Skin epidermis (tissue), 12 donors: ENCODE data around the gene TULP1.

Experiments used
- H3K27ac ChIP-seq, 21 experiments: fragments of 200-600 bp; sonication (generic) in 11 of 21; one replicate each; pipeline ENCODE4 v1.5.0; 2020; ENCODE audit warnings: mild to moderate bottlenecking in 3 of 21, inconsistent platforms in 2 of 21, moderate library complexity in 2 of 21
- H3K4me3 ChIP-seq, 7 experiments: fragments of 200-600 bp; sonication (generic) in 2 of 7; one replicate each; pipeline ENCODE4 v1.5.0; 2020; ENCODE audit warnings: inconsistent platforms in 2 of 7, mild to moderate bottlenecking in 2 of 7, moderate library complexity in 1 of 7

TULP1 gene

DNA sequence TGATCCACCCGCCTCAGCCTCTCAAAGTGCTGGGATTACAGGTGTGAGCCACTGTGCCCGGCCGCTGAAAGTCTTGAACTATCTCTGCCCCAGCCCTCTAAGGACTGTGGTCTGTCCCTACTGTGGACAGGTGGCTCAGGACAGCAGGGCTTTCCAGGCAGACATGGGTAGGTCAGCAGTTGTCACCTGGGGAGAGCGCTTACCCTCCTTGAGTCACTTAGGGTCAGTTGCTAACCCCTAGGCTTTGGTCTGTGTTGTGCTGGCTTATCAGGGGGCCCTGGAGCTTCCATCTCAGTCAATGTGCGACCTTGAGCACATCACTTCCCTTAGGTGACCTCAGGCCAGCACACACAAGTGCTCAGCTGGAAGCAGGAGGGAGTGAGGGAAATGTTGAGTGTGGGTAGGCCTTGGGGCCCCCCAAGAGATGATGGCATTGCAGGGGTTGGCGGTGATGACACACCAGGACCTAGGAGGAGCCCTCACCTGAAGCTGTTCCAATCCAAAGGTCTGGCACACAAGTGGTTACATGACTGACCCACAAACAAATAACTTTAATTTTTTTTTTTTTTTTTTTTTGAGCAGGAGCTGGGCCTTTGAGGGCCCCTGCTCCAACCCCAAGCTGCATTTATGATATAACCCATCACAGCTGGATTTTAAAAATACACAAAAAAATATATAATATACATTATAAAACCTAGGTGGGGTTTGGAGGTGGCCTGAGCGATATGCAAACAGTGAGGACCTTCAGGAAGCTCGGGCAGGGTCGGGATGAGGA lies 39.4 kb downstream of the TULP1 start:
- Histone ChIP-seq H3K4me3 (no peak overlapping the region), H3K27ac (peak overlapping the region in 1 of 21 experiments; percentile 6)

GRCh38 chr6:35471836-35472345 lies 40.8 kb downstream of the TULP1 start:
- peak overlapping the region in 5 of 21 experiments; percentile 14 to 47 (median 45) for H3K27ac ChIP-seq
- H3K4me3 ChIP-seq, result no peak overlapping the region

GRCh38 chr6:35470663-35471120 lies 42.0 kb downstream of the TULP1 start:
- Histone ChIP-seq H3K4me3 (peak overlapping the region in 4 of 7 experiments; percentile 57 to 88 (median 82)), H3K27ac (peak overlapping the region in 9 of 21 experiments; percentile 11 to 97 (median 91))

DNA sequence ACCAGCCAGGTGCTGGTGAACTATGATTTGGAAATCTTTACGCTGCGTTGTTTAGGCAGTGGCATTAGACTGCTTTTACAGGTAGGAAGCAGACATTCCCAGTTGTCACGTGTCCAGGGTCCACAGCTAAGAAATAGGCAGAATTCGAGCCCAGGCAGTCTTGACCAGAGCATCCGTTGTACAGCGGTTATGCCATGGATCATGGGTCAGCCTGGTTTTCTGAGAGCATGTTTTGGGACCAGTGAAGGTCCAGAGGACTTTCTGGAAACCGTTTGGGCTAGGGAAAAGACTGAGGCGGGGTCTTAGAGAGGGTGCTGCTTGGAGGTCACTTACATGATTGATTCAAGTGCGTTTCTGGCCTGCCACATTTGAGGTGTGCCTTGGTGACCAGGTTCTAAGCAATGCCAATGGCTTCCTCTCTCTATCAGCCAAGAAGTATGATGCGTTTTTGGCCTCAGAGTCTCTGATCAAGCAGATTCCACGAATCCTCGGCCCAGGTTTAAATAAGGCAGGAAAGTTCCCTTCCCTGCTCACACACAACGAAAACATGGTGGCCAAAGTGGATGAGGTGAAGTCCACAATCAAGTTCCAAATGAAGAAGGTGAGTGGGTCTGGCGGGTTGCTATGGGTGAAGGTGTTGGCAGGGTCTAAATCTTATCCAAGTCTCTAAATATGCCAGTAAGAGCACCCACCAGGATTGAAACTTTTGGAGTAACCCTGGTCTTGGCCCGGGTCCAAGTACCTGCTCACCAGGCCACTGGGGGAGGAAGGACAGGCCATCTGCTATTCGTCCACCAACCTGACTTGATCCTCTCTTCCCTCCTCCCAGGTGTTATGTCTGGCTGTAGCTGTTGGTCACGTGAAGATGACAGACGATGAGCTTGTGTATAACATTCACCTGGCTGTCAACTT lies 42.7 kb downstream of the TULP1 start:
- peak overlapping the region; percentile 57 to 92 (median 85) for H3K4me3 ChIP-seq
- peak overlapping the region in 19 of 21 experiments; percentile 74 to 97 (median 93) for H3K27ac ChIP-seq

DNA sequence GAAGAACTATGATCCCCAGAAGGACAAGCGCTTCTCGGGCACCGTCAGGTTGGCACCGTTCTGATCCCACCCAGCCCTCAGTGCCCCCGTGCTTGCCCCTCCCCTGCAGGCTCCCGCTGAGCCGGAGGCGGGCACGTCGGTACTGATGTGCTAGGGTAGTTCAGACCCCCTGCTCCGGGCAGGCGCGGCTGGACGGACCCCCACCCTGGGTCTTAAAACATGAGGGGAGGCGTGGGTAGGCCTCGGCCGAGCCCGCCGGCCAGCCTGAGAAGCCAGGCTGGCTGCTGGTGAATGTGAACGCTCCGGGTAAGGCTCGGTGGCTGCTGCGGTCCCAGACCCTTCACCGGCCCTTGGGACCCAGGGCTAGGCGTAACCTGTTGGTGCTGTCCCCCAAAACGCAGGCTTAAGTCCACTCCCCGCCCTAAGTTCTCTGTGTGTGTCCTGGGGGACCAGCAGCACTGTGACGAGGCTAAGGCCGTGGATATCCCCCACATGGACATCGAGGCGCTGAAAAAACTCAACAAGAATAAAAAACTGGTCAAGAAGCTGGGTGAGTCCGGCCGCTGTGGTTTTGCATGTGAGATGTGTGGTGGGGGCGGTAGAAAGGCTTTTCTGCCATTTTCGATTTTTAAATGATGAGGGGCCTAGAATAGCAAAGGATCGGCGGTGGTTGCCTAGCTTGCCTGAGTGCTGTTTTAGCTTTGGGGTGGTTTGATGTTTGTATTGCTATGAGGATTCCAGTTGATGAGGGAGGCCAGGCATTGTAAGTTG lies 43.5 kb downstream of the TULP1 start:
- peak overlapping the region; percentile 66 to 97 (median 92) for H3K27ac ChIP-seq
- H3K4me3 ChIP-seq, result peak overlapping the region; percentile 57 to 92 (median 85)

DNA sequence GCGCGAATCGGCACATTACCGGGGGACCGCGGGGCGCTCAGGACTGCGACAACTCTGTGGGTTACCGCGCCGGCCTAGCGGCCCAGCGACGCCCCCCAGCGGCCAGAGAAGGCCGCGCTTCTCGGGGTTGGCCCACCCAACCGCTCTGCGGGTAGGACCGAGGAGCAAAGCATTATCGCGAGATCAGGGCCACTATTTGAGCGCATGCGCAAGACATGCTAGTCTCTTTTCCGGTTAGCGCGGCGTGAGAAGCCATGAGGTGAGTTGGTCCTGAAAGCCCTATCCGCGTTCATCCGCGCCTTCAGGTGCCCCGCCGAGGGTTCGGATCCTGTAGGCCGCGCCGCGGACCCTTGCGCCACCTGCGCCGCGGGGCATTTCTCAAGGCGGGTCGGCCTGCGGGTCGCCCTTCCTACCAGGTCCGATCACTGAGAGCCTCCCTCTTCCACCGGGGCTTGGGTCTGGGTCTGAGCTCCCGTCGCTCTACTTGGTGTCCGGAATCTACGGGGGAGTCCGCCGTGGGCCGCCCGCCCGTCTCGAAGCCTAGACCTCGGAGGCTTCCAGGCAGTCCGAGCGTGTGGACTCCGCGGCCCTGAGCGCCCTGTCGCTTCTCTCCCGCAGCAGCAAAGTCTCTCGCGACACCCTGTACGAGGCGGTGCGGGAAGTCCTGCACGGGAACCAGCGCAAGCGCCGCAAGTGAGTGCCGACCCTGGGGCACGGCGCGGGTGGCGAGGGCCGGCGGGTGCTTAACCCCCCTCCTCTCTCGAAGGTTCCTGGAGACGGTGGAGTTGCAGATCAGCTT lies 44.3 kb downstream of the TULP1 start, which contains the start of gene RPL10A:
TSS of gene RPL10A (plus strand) at position 221 of the 799 bp plus-strand sequence. CDS start at position 255, 34 bp downstream.
- Histone ChIP-seq H3K27ac (peak within 1 kb of the TSS; percentile 66 to 97 (median 92)), H3K4me3 (peak within 1 kb of the TSS; percentile 57 to 92 (median 85))

DNA sequence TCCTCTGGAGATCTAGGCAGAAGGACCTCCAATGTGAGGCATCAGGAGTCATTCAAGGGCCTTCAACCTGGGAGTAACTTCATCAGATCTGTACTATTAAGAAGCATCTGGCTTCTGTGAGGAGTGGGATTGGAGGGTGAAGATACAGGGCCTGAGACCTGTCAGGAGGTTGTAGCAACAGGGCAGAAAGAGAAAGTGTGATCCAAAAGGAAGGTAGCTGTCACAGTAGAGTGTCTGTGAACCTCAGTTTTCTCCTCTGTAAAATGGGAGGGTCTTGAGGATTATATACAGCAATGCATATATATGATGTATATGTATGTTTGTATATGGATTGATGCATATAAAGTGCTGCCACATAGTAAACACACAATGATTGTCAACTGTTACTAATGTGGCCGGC lies 47.0 kb downstream of the TULP1 start:
- no peak overlapping the region for H3K4me3 ChIP-seq
- H3K27ac ChIP-seq, result no peak overlapping the region

- Histone ChIP-seq H3K27ac (no peak overlapping the region), H3K4me3 (no peak overlapping the region)
Observed at GRCh38 chr6:35463292-35463691, 49.4 kb downstream of the TULP1 start.

DNA sequence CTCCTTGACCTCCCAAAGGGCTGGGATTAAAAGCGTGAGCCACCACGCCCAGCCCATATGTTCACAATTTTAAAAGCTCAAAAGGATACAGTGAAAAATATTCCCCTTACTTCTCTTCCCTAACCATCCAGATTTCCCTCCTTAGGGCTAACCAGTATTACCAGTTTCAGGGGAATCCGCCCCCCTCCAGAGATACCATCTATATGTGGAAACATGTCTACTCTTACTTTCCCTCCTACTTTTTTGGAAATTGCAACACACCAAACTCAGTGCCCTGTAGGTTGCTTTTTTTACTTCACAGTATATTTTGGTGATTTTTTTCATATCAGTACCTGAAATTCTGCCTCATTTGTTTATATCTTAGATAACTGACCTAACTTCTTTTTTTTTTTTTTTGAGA lies 51.4 kb downstream of the TULP1 start:
- no peak overlapping the region for H3K27ac ChIP-seq
- no peak overlapping the region for H3K4me3 ChIP-seq

DNA sequence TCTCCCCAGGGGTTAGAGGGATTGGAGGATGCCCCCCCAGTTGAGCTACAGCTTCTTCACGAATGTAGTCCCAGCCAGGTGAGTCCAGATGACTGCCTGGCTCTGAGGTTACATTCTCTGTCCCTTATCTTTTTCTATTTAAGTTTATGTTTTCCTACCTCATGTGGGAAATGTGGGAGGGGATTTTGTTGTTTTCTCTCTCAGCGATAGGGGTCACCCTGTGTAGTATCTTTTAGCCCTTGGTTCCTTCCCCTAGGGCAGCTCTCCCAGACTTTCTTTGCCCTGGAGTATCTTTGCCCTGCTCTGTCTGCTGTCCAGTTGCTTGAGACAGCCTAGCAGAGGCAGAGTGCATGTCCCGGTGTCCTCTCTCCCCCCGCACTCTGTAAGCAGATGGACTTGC lies 54.8 kb downstream of the TULP1 start:
- Histone ChIP-seq H3K27ac (no peak overlapping the region), H3K4me3 (no peak overlapping the region)

GRCh38 chr6:35454391-35455110 lies 58.1 kb downstream of the TULP1 start:
- peak overlapping the region in 8 of 21 experiments; percentile 0 to 70 (median 18) for H3K27ac ChIP-seq
- H3K4me3 ChIP-seq, result no peak overlapping the region

DNA sequence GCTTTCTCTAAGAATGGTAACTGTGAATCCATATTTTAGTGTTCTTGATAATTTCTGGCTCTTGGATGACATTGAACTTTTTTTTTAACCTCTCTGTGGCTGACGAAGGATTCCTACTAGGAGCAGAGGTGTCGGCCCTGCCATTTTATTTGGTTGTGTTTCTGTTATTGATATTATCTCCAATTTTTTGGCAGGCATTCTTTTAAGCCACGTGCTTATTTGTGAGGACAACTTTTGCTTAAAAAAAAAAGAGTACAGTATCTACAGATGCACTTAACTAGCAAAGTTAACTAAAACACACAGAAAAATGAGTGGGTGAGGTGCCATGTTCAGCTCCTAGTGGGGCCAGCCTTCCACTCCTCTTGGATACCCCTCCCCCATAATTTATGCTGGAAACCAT lies 59.5 kb downstream of the TULP1 start:
- Histone ChIP-seq H3K4me3 (peak overlapping the region; percentile 46 to 80 (median 64)), H3K27ac (peak overlapping the region in 6 of 21 experiments; percentile 20 to 82 (median 75))

DNA sequence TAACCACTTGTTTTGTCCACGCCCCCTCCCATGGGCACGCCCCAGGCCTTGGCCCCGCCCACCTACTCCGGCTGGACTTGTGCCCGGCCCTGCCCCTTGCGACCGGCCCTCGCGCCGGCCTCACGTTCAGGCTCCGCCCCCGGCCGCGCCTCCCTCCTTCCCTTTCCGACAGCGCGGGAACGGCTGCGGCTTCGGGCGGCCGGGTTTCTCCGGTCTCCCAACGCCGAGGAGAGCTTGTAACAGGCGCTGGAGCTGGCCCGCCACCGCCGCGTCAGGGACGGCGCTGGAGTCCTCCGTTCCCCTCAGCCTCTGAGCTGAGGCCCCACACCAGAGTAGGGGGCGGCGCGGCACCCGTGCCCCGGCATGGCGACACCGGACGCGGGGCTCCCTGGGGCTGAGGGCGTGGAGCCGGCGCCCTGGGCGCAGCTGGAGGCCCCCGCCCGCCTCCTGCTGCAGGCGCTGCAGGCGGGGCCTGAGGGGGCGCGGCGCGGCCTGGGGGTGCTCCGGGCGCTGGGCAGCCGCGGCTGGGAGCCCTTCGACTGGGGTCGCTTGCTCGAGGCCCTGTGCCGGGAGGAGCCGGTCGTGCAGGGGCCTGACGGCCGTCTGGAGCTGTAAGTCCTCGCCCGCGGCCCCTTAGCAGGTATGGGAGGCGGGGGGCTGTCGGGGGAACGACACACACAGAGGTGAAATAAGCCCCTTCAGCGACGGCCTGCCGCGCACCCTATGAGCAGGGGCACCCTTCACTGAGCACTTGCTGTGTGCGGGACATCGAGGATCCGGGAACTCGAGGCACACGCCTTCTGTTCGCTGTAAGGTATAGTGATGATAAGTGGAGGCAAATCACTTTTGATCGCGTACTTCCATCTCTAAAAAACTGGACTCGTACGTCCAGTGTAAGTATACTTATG lies 60.3 kb downstream of the TULP1 start, which contains the start of gene FANCE:
TSS of gene FANCE (plus strand) at position 156 of the 908 bp plus-strand sequence. CDS start at position 364, 208 bp downstream.
- Histone ChIP-seq H3K27ac (peak within 1 kb of the TSS in 19 of 21 experiments; percentile 1 to 85 (median 65)), H3K4me3 (peak within 1 kb of the TSS; percentile 46 to 80 (median 64))

DNA sequence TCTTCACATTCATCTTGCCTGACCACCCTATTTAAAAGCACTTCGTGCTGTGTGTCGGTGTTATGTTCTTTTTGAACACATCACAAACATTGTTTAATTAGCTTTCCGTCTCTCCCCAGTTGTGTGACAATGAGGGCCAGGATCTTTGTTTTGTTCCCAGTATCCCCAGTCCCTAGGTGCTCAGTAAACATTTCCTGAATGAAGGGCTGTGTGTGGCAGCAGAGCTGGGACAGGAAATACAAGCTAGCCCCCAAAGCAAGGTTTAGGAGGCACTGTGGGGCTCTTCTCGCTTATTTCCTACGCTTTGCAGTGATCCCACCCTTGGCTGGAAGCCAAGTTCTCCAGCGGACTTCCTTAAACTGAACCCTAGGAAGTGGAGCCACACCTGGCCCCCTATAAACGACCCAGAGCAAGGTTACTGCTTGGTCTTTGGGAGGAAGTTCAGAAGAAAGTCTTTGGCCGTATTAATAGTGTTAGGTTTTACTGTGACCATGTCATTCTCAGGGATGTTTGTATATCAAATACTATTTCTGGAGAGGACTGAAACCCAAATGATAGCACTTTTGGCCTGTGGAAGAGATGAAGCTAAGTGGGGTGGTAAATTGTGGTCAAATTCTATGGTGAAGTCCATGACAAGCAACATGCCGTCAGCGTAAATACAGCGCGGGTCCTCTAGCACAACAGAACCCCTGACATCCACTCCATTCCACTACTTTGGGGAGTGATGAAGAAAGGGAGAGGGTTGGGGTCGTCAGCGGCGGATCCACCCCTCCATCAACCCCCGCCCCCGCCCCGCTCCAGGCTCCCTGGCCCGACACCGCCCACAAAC lies 61.1 kb downstream of the TULP1 start:
- H3K4me3 ChIP-seq, result peak overlapping the region; percentile 46 to 80 (median 64)
- H3K27ac ChIP-seq, result peak overlapping the region in 13 of 21 experiments; percentile 1 to 82 (median 45)

DNA sequence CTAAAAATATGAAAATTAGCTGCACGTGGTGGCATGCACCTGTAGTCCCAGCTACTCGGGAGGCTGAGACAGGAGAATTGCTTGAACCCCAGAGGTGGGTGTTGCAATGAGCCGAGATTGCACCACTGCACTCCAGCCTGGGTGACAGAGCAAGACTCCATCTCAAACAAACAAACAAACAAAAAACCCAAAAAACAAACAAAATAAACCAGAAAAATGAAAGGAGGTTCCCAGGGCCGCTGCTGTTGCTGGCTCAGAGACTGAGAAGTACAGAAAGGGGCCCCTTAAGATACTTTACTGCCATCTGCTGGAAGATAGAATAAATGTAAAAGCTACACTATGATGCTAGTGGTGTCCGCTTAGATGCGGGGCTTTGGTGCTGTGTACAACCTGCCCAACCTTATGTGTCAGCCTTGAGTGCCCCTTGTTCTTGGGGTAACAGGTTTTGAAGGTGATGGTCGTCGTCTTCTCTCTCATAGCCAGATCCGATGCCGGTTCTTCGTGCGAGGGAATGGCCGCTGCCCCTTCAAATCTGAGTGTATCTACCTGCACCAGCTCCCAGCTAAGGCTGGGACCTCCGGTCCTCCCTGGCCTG lies 63.3 kb downstream of the TULP1 start:
- Histone ChIP-seq H3K27ac (no peak overlapping the region), H3K4me3 (no peak overlapping the region)
